Tibial nerve (tissue), 3 donors: Measurements from ENCODE around the gene C1orf210.

Source experiments
- CTCF ChIP-seq, 5 experiments: fragments of 200-600 bp in 3 of 5; fragments of 450-650 bp in 2 of 5; sonication (generic) in 3 of 5; IDR thresholded peaks; one replicate each; pipeline ENCODE4 v1.5.1; 2016 to 2019; ENCODE audit warnings: antibody characterized with exemption in 5 of 5, mild to moderate bottlenecking in 3 of 5, moderate library complexity in 2 of 5
- POLR2A ChIP-seq, 2 donors: fragments of 450-650 bp; IDR thresholded peaks; one replicate each; pipeline ENCODE4 v1.6.1; 2017; ENCODE audit warnings: antibody characterized with exemption in 2 of 2, mild to moderate bottlenecking in 2 of 2, moderate library complexity in 2 of 2

- no peak for TF ChIP-seq POLR2A (IDR thresholded peaks at IDR 0.05)
- no peak for TF ChIP-seq CTCF (IDR thresholded peaks at IDR 0.05)
Measured at GRCh38 chr1:43292216-43292615, 6.8 kb upstream of the C1orf210 start.
